ENCODE measurements around the gene STEAP2.

DNA sequence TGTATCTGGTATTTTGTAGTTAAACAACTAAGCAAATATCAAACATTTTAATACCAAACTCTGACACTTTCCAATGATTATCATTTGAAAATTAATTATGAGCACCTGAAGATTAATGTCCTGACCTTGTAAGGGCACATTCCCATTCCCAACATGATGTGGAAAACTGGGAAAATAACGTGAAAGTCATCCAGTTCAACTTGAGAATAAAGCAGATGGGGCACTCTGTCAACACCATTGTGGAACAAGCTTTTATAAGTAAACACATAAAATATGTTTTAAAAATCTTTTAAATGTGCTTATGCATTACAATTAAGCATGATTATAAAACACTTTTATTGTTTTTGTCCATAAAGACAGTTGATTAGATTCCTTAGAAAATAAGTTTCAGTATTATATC, 14.1 kb downstream of the STEAP2 start:
- TF ChIP-seq, protein P1, sequence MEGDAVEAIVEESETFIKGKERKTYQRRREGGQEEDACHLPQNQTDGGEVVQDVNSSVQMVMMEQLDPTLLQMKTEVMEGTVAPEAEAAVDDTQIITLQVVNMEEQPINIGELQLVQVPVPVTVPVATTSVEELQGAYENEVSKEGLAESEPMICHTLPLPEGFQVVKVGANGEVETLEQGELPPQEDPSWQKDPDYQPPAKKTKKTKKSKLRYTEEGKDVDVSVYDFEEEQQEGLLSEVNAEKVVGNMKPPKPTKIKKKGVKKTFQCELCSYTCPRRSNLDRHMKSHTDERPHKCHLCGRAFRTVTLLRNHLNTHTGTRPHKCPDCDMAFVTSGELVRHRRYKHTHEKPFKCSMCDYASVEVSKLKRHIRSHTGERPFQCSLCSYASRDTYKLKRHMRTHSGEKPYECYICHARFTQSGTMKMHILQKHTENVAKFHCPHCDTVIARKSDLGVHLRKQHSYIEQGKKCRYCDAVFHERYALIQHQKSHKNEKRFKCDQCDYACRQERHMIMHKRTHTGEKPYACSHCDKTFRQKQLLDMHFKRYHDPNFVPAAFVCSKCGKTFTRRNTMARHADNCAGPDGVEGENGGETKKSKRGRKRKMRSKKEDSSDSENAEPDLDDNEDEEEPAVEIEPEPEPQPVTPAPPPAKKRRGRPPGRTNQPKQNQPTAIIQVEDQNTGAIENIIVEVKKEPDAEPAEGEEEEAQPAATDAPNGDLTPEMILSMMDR (IDR thresholded peaks at IDR 0.05; ENCODE audit: insufficient read depth, low read depth, low read length) = no peak
- TF ChIP-seq EZH2 (IDR thresholded peaks at IDR 0.05; ENCODE audit: insufficient read depth, low read length) = no peak
